HG02840 (cell line): ENCODE data around the gene ANGPTL3.
"Not testable (repeated sequence)": the region's sequence is repeated elsewhere in the genome, so short reads cannot be mapped to it uniquely, and the experiment has no call there.

Experiments used
- ATAC-seq: cut with Tn5 transposase; IDR thresholded peaks from one replicate; pipeline ENCODE4 v1.9.1; 2021; ENCODE audit warnings: mild to moderate bottlenecking, moderate library complexity, moderate number of reproducible peaks; ENCODE audit not compliant: unreplicated experiment, low FRiP score

Gene ANGPTL3

GRCh38 chr1:62597281-62597680 is at the start of gene ANGPTL3:
ANGPTL3 (plus strand) TSS chr1:62597520; CDS start chr1:62597567, 47 bp downstream.
- no peak for ATAC-seq

DNA sequence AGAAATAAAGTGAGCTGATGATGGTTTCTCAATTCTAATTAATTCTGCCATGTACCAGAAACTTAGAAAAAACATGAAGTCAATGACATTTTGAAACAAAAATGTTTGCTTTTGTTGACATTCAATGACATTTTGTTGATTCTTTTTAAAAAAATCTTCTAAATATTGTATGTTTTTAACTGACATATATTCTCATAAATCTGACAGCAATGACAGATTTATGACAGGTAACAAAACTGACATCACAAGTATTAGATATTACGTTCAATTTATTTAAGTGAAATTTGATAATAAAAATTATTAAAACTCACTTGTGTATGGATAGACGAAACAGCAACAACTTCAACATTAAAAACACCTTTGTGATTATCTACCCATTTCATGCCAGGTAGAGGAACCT is 36.0 kb upstream of the ANGPTL3 start:
- no peak for ATAC-seq

DNA sequence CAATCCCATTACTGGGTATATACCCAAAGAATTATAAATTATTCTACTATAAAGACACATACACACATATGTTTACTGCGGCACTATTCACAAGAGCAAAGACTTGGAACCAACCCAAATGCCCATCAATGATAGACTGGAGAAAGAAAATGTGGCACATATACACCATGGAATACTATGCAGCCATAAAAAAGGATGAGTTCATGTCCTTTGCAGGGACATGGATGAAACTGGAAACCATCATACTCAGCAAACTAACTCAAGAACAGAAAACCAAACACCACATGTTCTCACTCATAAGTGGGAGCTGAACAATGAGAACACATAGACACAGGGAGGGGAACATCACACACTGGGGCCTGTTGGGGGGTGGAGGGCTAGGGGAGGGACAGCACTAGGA is 30.1 kb upstream of the ANGPTL3 start:
- ATAC-seq, result not testable (repeated sequence)

- not testable (repeated sequence) for ATAC-seq
Observed at GRCh38 chr1:62567926-62568325, 29.4 kb upstream of the ANGPTL3 start.

DNA sequence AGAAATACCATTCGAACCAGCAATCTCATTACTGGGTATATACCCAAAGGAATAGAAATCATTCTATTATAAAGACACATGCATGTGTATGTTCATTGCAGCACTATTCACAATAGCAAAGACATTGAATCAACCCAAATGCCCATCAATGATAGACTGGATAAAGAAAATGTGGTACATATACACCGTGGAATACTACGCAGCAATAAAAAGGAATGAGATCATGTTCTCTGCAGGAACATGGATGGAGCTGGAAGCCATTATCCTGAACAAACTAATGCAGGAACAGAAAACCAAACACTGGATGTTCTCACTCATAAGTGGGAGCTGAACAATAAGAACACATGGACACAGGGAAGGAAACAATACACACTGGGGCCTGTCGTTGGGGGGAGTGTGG is 25.8 kb upstream of the ANGPTL3 start:
- not testable (repeated sequence) for ATAC-seq

- ATAC-seq, result no peak
Observed at GRCh38 chr1:62572476-62572875, 24.8 kb upstream of the ANGPTL3 start.

GRCh38 chr1:62573675-62574074 is 23.6 kb upstream of the ANGPTL3 start:
- ATAC-seq, result no peak

- no peak for ATAC-seq
Observed at GRCh38 chr1:62585469-62586155, 11.7 kb upstream of the ANGPTL3 start.

DNA sequence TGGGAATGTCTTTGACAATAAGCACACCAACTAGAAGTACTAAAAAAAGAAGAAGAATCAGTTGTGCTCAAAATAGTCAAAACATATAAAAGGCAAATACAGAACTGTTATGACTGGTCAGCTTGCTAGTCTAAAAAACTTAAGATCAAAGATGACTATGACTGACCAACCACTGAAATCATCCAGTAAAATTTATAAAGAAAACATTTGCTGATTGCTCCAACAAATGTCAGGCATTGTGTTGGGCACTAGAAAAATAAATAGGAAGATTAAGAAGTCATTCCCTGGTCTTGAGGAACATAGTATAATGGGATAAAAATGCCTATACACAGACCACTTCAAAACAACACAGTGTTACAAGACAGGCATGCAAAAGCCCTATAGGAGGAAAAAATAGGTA is 9.3 kb upstream of the ANGPTL3 start:
- no peak for ATAC-seq

GRCh38 chr1:62589321-62589720 is 8.0 kb upstream of the ANGPTL3 start:
- ATAC-seq, result no peak

- ATAC-seq, result no peak
Observed at GRCh38 chr1:62590255-62590969, 6.9 kb upstream of the ANGPTL3 start.

DNA sequence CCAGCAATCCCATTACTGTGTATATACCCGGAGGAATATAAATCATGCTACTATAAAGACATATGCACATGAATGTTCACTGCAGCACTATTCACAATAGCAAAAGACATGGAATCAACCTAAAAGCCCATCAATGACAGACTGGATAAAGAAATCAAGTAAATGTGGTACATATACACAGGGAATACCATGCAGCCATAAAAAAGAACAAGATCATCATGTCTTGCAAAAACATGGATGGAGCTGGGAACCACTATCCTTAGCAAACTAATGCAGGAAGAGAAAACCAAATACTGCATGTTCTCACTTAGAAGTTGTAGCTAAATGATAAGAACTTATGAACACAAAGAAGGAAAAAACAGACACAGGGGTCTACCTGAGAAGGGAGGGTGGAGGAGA is 6.4 kb upstream of the ANGPTL3 start:
- ATAC-seq, result no peak

DNA sequence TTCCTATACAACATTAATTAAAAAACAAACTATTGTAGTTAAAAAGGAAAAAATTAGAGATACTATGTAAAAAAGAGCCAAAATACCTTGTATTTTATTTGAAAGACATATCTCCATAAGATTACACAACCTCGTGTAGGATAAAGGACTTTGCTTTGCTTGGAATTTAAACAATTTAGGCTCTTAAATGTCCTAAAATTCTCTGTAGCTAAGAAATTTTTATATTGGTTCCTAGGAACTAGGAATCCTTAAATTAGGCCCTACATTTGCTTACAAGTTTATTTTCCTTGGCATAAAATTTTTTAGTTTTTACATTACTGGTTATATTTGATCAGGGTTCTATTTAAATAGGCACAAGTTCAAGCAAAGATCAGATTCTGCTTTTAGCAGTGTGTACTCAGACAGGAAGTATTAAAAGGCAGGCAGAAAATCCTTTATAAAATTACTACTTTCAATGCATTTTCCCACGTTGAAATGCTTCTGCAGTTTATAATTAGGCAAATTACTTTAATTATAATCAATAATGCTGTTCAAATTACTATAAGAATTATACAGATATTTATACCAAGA is 3.4 kb upstream of the ANGPTL3 start:
- ATAC-seq, result no peak

DNA sequence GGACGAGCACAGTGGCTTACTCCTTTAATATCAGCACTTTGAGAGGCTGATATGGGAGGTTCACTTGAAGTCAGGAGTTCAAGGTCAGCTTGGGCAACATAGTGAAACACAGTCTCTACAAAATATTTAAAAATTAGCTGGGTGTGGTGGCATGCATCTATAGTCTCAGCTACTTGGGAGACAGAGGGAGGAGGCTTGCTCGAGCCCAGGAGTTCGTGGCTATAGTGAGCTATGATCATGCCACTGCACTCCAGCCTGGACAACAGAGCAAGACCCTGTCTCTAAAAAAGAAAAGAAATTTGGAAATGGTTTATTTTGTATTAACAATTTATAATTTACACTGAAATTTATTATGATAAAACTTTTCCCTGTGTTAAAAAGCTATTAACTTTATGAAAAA is 1.7 kb upstream of the ANGPTL3 start:
- ATAC-seq, result no peak

- no peak for ATAC-seq
Observed at GRCh38 chr1:62599044-62599443, 1.7 kb downstream of the ANGPTL3 start.

DNA sequence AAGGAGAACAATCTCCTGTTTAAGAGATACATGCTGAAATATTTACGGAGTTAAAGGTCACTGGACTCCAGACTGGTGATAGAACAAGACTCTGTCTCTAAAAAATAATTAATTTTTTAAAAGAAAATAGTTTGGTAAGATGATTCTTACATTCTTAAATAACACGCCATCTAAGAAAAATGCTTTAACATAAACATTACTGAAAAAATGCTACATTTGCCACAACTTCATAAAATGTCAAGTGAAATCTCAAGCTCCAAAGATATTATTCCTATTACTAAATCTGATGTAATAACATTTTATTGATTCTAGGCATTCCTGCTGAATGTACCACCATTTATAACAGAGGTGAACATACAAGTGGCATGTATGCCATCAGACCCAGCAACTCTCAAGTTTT is 4.1 kb downstream of the ANGPTL3 start:
- no peak for ATAC-seq

GRCh38 chr1:62608905-62609304 is 11.6 kb downstream of the ANGPTL3 start:
- ATAC-seq, result no peak

DNA sequence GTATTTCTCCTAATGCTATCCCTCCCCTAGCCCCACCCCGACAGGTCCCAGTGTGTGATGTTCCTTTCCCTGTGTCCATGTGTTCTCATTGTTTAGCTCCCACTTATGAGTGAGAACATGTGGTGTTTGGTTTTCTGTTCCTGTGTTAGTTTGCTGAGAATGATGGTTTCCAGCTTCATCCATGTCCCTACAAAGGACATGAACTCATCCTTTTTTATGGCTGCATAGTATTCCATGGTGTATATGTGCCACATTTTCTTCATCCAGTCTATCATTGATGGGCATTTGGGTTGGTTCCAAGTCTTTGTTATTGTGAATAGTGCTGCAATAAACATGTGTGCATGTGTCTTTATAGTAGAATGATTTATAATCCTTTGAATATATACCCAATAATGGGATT is 13.3 kb downstream of the ANGPTL3 start:
- not testable (repeated sequence) for ATAC-seq

DNA sequence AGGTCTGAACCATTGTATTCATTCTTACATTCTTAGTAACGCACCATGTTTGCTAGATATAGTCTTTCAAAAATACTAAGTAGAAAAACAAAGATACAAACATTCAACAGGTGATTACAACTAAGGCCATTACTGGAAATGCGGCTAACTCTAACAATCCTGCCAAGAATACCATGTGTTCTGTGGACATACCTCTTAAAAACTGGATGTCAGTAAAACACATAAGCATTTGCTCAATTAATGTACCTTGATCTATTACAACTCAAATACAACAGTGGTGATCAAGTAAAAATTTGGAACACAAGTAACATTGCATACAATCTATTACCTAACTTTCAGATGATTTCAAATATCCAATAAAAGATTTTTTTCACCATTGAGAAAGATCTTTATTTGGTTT is 15.4 kb downstream of the ANGPTL3 start:
- no peak for ATAC-seq

DNA sequence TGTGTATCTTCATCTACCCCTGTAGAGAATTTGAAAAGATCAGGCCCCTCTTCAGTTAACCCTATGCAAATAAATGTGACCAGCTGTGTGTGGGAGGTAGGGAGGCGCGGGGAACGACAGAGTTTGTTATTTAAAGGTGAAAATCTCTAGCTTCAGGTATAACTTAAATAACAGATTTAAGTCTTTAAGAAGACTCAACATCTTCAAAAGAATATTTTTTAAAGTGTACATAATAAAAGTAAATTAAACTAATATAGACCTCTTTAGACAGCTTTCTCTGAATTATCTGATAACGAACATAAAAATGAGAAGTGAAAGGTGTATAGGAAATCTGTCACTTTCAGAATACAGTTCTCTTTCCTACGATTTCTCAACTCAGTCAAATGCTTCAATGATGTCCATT is 16.0 kb downstream of the ANGPTL3 start:
- ATAC-seq, result peak; percentile 97

- no peak for ATAC-seq
Observed at GRCh38 chr1:62613890-62614289, 16.6 kb downstream of the ANGPTL3 start.

- peak; percentile 89 for ATAC-seq
Observed at GRCh38 chr1:62621907-62622306, 24.6 kb downstream of the ANGPTL3 start.
